Epithelial cell of esophagus (primary cell): ENCODE measurements around the gene PKNOX2.

Experiments used
- DNase-seq: peaks from one replicate; pipeline ENCODE4 v3.0.0; 2010; ENCODE audit warnings: low read depth
- H3K4me3 ChIP-seq: 2 replicates; pipeline ENCODE4 v1.5.1; 2011; ENCODE audit warnings: mild to moderate bottlenecking, low read length, control low read depth
- TF ChIP-seq, protein P1 (sequence below): IDR thresholded peaks from 2 replicates; pipeline ENCODE4 v1.5.1; 2011; ENCODE audit warnings: low read depth, mild to moderate bottlenecking, low read length, control low read depth, inconsistent platforms; ENCODE audit not compliant: insufficient read depth; ENCODE audit errors: missing control alignments

PKNOX2 gene

DNA sequence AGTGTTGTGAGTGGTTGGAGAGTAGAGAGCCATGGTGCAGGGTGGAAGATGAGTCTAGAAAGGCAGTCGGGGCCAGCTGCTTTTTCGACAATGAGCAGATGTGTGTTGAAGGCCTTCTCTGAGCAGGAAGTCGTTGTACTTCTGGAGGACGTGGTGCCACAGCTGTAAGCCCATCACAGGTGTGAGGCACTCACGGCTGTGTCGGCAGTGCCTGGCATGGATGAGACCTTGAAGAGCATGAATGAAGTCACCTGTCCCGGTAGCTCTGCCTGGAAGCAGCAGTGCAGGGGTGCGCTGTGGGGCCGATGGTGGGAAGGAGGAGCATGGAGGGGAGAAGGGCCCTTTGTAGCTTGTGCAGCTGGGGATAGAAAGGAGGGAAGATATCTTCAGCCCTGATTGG is 165.2 kb downstream of the PKNOX2 start:
- no peak overlapping the region for H3K4me3 ChIP-seq
- TF ChIP-seq, protein P1, sequence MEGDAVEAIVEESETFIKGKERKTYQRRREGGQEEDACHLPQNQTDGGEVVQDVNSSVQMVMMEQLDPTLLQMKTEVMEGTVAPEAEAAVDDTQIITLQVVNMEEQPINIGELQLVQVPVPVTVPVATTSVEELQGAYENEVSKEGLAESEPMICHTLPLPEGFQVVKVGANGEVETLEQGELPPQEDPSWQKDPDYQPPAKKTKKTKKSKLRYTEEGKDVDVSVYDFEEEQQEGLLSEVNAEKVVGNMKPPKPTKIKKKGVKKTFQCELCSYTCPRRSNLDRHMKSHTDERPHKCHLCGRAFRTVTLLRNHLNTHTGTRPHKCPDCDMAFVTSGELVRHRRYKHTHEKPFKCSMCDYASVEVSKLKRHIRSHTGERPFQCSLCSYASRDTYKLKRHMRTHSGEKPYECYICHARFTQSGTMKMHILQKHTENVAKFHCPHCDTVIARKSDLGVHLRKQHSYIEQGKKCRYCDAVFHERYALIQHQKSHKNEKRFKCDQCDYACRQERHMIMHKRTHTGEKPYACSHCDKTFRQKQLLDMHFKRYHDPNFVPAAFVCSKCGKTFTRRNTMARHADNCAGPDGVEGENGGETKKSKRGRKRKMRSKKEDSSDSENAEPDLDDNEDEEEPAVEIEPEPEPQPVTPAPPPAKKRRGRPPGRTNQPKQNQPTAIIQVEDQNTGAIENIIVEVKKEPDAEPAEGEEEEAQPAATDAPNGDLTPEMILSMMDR = no peak
- no peak for DNase-seq

DNA sequence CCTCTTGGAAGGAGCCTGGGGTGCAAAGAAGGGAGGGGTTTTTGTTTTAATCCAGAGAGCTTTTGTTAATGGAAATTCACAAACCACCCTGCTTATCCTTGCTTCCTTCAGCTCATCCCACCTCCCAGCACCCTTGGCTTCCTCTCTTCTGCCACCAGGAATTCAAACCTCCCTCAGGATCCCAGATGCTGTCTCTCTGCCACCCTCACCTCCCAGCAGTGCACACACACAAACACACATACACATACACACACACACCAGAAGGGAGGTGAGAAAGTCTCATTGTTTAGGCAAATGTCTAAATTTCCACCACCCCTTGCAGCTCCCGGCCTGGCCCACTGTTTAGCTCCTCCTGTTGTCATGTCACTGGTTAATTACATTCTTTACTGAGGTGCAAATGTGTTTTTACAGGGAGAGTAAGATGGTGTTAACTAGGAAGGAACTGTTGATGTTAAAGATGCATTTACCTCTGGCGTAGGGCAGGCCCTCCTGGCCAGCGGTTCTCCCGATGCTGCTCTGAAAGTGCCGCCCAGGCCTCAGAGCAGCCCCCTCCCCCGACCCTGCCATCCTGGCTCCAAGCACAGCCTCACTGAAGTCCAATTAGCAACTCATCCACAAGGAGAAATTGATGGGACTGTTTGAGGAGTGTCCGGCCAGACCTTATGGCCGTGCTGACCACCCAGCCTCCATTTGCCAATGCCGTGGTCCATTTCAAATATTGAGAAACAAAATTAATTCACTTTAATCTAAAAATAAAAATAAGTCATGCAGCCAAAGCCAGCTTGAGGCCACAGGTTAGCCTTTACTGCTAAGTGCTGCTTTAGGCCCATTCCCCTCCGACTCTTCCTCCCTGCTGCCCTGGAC is 166.1 kb downstream of the PKNOX2 start:
- DNase-seq = no peak
- TF ChIP-seq, protein P1 = no peak
- H3K4me3 ChIP-seq = no peak overlapping the region

DNA sequence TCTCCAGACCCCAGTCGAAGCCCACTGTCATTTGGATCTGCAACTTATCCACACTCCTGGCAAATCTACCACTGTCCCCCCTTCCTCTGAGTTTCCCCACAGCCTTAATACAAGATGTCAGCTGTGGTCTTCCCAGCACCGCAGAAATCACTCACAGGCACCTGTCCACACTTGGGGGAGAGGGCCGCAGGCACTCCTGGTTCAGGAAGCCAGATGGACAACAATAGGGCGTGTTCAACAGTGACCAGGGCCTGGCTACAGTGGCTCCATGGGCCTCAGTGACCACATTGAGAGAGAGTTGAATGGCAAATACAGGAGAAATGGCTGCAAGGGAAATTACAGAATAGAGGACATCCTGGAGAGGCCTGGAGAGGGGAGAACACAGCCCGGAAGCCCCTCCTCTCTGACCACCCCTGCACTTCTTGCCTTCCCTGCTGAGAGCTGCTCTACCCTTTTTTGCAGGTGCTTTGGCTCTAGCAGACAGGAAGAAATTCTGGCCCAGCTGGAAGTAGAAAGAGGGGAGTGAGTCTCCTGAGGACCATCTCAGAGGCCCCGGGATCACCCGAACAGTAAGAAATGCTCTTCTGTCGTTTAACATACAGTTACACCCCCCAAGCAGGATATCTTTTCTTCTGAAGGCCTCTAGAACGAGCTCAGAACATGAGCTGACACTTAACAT is 166.9 kb downstream of the PKNOX2 start:
- DNase-seq = no peak
- TF ChIP-seq, protein P1 = no peak
- no peak overlapping the region for H3K4me3 ChIP-seq

DNA sequence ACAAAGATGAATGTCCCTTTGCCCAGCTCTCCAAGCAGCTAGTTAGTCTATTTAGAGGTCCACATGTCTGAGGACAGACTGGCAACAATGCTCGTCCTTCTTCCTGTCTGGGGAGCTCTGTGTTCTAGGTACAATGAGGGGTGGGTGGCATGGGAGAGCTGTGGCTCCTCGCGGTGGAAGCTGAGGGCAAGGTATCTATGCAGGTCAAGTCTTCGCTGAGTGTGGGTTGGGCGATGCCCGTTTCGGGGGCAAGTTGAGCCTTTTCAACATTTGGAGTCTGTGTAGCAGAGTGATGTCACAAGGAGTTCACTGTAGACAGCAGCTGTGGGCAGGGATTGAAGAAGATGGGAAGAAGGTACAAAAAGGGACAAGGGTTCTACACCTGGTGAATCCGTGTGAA is 168.3 kb downstream of the PKNOX2 start:
- H3K4me3 ChIP-seq = no peak overlapping the region
- TF ChIP-seq, protein P1 = no peak
- no peak for DNase-seq

DNA sequence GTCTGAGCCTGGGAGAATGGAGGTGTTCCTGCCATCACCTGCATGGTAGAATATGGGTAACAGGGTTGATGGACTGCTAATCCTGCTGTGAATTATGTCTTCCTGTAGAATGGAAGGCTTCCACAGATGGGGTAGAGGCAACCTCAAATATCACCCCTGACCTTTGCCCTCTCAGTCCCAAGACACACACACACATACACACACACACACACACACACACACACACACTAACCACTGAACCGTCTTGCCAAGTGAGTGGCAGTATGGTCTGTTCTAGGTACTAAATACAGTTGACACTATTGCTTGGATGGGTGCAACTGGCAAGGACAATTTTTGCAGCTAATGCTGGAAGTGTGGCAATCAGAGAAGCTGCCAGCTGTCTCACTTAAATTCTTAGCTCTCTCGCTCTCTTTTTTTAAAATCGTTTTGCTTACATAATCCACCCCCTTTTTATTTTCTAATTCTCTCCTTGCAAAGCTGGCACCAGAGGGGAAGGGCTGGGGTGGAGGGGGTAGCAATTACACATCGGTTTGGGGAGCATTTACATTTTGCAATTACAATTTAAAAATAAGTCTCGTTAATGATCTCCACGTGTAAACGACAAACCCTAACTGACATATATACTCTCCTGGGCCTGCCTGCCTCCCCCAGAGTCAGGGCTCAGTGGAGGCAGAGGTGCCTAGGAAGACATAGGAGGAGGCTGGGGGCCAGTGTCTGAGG is 169.0 kb downstream of the PKNOX2 start:
- H3K4me3 ChIP-seq = no peak overlapping the region
- TF ChIP-seq, protein P1 = no peak
- DNase-seq = no peak

DNA sequence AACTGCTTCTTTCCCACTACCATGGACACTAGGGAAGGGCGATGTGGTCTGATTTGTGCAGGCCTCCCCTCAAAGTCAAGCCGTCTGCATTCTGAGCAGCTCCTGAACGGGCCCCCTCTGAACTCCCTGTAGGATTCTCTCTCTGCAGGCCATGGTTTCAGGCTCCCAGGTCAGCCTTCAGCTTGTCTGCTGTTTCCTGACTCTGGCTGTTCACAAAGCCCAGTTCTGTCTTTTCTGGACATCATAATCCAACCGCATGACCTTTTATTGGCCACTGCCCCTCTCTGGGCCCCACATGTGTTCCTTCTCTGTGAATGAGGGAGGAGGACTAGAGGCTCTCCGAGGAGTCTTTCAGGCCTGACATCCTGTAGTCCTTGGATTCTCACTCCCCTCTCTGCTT is 170.6 kb downstream of the PKNOX2 start:
- DNase-seq = no peak
- no peak overlapping the region for H3K4me3 ChIP-seq
- TF ChIP-seq, protein P1 = no peak
